SK-N-SH (cell line): ENCODE results near the gene AMPD2. TPM values are rescaled to one million over a fixed set of nuclear protein-coding genes. Genes with fewer than 3 reads are reported as not detected.

Experiments
- CTCF ChIA-PET: fragments of 300-600, 350-600 bp; formaldehyde crosslinking; extraction: SDS; loops from one replicate; lab custom pipeline; 2021; lab: Yijun Ruan, JAX
- POLR2A ChIA-PET: fragments of 350-600 bp; sonication (Branson Sonifier 250); formaldehyde crosslinking; extraction: SDS; loops from one replicate; lab custom pipeline; 2020; ENCODE audit warnings: antibody characterized with exemption, inconsistent platforms; lab: Yijun Ruan, JAX
- DNase-seq: peaks from one replicate; pipeline ENCODE4 v3.0.0; 2012
- H2AFZ ChIP-seq: fragments of 200-600 bp; sonication (generic); 2 replicates; pipeline ENCODE4 v1.8.1; 2016; ENCODE audit warnings: antibody characterized with exemption, mild to moderate bottlenecking, low read depth
- H3F3A ChIP-seq: fragments of 200-600 bp; sonication (generic); replicated peaks from 2 replicates; pipeline ENCODE3; 2016; ENCODE audit warnings: antibody characterized with exemption, mild to moderate bottlenecking; ENCODE audit not compliant: insufficient read depth
- H3K27ac ChIP-seq, 2 experiments: fragments of 200-500 bp in 1 of 2; fragments of 200-600 bp in 1 of 2; sonication (Bioruptor generic) in 1 of 2; sonication (generic), shearing (Covaris generic) in 1 of 2; 2 replicates each; pipeline versions ENCODE4 v1.5.1 to v1.6.1; 2014 to 2016; ENCODE audit warnings: low read depth in 2 of 2, inconsistent platforms in 1 of 2, low read length in 1 of 2, mild to moderate bottlenecking in 1 of 2, mixed read lengths in 1 of 2
- H3K27me3 ChIP-seq: fragments of 200-600 bp; sonication (generic), shearing (Covaris generic); 2 replicates; pipeline ENCODE4 v1.6.1; 2016; ENCODE audit warnings: mixed run types; ENCODE audit not compliant: insufficient read depth
- H3K36me3 ChIP-seq, 2 experiments: fragments of 200-500 bp in 1 of 2; fragments of 200-600 bp in 1 of 2; sonication (Bioruptor generic) in 1 of 2; sonication (generic) in 1 of 2; replicated peaks in 1 of 2; 2 replicates each; pipeline versions ENCODE3 to v1.5.1; 2014 to 2016; ENCODE audit warnings: low read length in 1 of 2, mild to moderate bottlenecking in 1 of 2; ENCODE audit not compliant: insufficient read depth in 2 of 2, control insufficient read depth in 1 of 2
- H3K4me1 ChIP-seq, 2 experiments: fragments of 200-500 bp in 1 of 2; fragments of 200-600 bp in 1 of 2; sonication (Bioruptor generic) in 1 of 2; sonication (generic), shearing (Covaris generic) in 1 of 2; 2 replicates each; pipeline versions ENCODE4 v1.5.1 to v1.6.1; 2014 to 2016; ENCODE audit warnings: low read depth in 1 of 2, low read length in 1 of 2, mixed run types in 1 of 2; ENCODE audit not compliant: insufficient read depth in 2 of 2, control insufficient read depth in 1 of 2
- H3K4me2 ChIP-seq: fragments of 200-600 bp; sonication (generic), shearing (Covaris generic); 2 replicates; pipeline ENCODE4 v1.6.1; 2017; ENCODE audit warnings: mixed run types
- H3K4me3 ChIP-seq, 2 experiments: fragments of 200-500 bp in 1 of 2; fragments of 200-600 bp in 1 of 2; sonication (Bioruptor generic) in 1 of 2; sonication (generic), shearing (Covaris generic) in 1 of 2; 2 replicates each; pipeline versions ENCODE4 v1.5.1 to v1.8.1; 2014 to 2016; ENCODE audit warnings: low read depth in 2 of 2, inconsistent platforms in 1 of 2, low read length in 1 of 2, mild to moderate bottlenecking in 1 of 2, mixed read lengths in 1 of 2, moderate library complexity in 1 of 2
- H3K79me2 ChIP-seq: fragments of 200-600 bp; sonication (generic); 2 replicates; pipeline ENCODE4 v1.8.1; 2017; ENCODE audit warnings: mild to moderate bottlenecking; ENCODE audit not compliant: insufficient read depth
- H3K9ac ChIP-seq: fragments of 200-600 bp; sonication (generic); 2 replicates; pipeline ENCODE4 v1.6.1; 2017; ENCODE audit warnings: mixed run types
- H3K9me2 ChIP-seq: fragments of 200-600 bp; sonication (generic); 2 replicates; pipeline ENCODE4 v1.6.1; 2017; ENCODE audit warnings: mixed run types
- H3K9me3 ChIP-seq: fragments of 200-600 bp; sonication (generic); 2 replicates; pipeline ENCODE4 v1.6.1; 2017; ENCODE audit warnings: mixed run types, mild to moderate bottlenecking, moderate library complexity
- H4K20me1 ChIP-seq: fragments of 200-600 bp; sonication (generic); 2 replicates; pipeline ENCODE4 v1.6.1; 2017; ENCODE audit warnings: mild to moderate bottlenecking, mixed run types; ENCODE audit not compliant: insufficient read depth
- CHD2 ChIP-seq: fragments of 150-350 bp; IDR thresholded peaks from 2 replicates; pipeline ENCODE4 v1.6.1; 2018; ENCODE audit warnings: low read length; ENCODE audit not compliant: partially characterized antibody
- CTCF ChIP-seq: fragments of 200-600 bp; sonication (generic); IDR thresholded peaks from 2 replicates; pipeline ENCODE4 v1.6.1; 2017; ENCODE audit warnings: antibody characterized with exemption, mild to moderate bottlenecking, moderate library complexity
- GABPA ChIP-seq: IDR thresholded peaks from 2 replicates; pipeline ENCODE4 v1.4.0; 2012; ENCODE audit warnings: low read depth, mild to moderate bottlenecking
- GATA2 ChIP-seq: sonication (generic); formaldehyde crosslinking; IDR thresholded peaks from 2 replicates; pipeline ENCODE4 v1.5.0; 2020; ENCODE audit warnings: mild to moderate bottlenecking, missing genetic modification reagents
- IRF3 ChIP-seq: fragments of 150-350 bp; IDR thresholded peaks from 2 replicates; pipeline ENCODE4 v1.6.1; 2016; ENCODE audit warnings: mild to moderate bottlenecking, low read depth, low read length
- MEF2A ChIP-seq: IDR thresholded peaks from 2 replicates; pipeline ENCODE4 v1.4.0; 2012; ENCODE audit warnings: low read depth, borderline replicate concordance
- NFIC ChIP-seq: IDR thresholded peaks from 2 replicates; pipeline ENCODE4 v1.4.0; 2012; ENCODE audit warnings: borderline replicate concordance
- PBX3 ChIP-seq: IDR thresholded peaks from 2 replicates; pipeline ENCODE4; 2012
- POLR2AphosphoS5 ChIP-seq: IDR thresholded peaks from 2 replicates; pipeline ENCODE4 v1.6.1; 2012; ENCODE audit warnings: low read depth, low read length
- REST ChIP-seq: IDR thresholded peaks from 2 replicates; pipeline ENCODE4 v1.6.1; 2012; ENCODE audit warnings: mild to moderate bottlenecking, low read depth, low read length, moderate library complexity
- RXRA ChIP-seq: IDR thresholded peaks from 2 replicates; pipeline ENCODE4 v1.4.0; 2012; ENCODE audit warnings: low read depth, mild to moderate bottlenecking, borderline replicate concordance
- SIN3A ChIP-seq: IDR thresholded peaks from 2 replicates; pipeline ENCODE4 v1.6.1; 2012; ENCODE audit warnings: low read depth, mild to moderate bottlenecking, low read length, moderate library complexity, borderline replicate concordance
- TAF1 ChIP-seq: IDR thresholded peaks from 2 replicates; pipeline ENCODE4 v1.6.1; 2012; ENCODE audit warnings: low read depth, mild to moderate bottlenecking, low read length, moderate library complexity, borderline replicate concordance
- YY1 ChIP-seq: IDR thresholded peaks from 2 replicates; pipeline ENCODE4 v1.4.0; 2012; ENCODE audit warnings: low read depth, mild to moderate bottlenecking
- ZBTB33 ChIP-seq: IDR thresholded peaks from 2 replicates; pipeline ENCODE4 v1.4.0; 2012; ENCODE audit warnings: low read depth, borderline replicate concordance
- WGBS: methylation state at CpG from one replicate; pipeline ENCODE4 v1.1.6; 2017; ENCODE audit warnings: low lambda C conversion rate; 5-methylcytosine and 5-hydroxymethylcytosine counted together
- polyA plus RNA-seq, 3 experiments: library from polyadenylated mRNA; depleted of rRNA; stranded (reverse); fragments of >200 nt; gene quantifications; 2 replicates each; pipeline ENCODE4 v1.2.3, GENCODE V29; 2012

Gene AMPD2
- polyA plus RNA-seq, 1 of the 3 experiments (the other 2 are of a cell fraction), result 59.1 TPM

GRCh38 chr1:109625176-109625575 lies 5.5 kb downstream of the AMPD2 start:
- H3F3A ChIP-seq, result no peaks in the 10 kb centered on the region
- WGBS, result 90% methylated on average over 16 of the region's 16 CpGs

More at GRCh38 chr1:109625176-109625575, 5.5 kb downstream of the AMPD2 start:
- H3K36me3 ChIP-seq, result peaks cover 0 to 37% of the 10 kb centered on the region in 2 experiments
- no peak overlapping the region for H3K4me3 ChIP-seq
- peaks cover 49% of the 10 kb centered on the region for H3K79me2 ChIP-seq
- no peak overlapping the region for H3K9ac ChIP-seq
- TF ChIP-seq ZBTB33, result no peak
- TF ChIP-seq MEF2A, result no peak
- no peak for TF ChIP-seq POLR2AphosphoS5
- TF ChIP-seq SIN3A, result no peak
- no peak for TF ChIP-seq GATA2 (CRISPR knock-in tag)
- TF ChIP-seq CHD2, result no peak
- TF ChIP-seq REST, result no peak
- no peak for TF ChIP-seq IRF3
- no peak for TF ChIP-seq YY1
- TF ChIP-seq TAF1, result no peak
- no peak for TF ChIP-seq CTCF
- no peak for TF ChIP-seq NFIC
- no peak for TF ChIP-seq RXRA
- no peak for TF ChIP-seq GABPA
- no peak for TF ChIP-seq PBX3
- H2AFZ ChIP-seq, result no peak overlapping the region
- H3K4me2 ChIP-seq, result no peak overlapping the region
- no peaks in the 10 kb centered on the region for H3K9me2 ChIP-seq
- H3K4me1 ChIP-seq, result peaks cover 4 to 42% of the 10 kb centered on the region in 2 experiments; a peak in 1 of 4 replicates
- peak; percentile 21 for DNase-seq
- H4K20me1 ChIP-seq, result peaks cover 55% of the 10 kb centered on the region
- H3K27ac ChIP-seq, result no peak overlapping the region; a peak in 1 of 4 replicates
- no peaks in the 10 kb centered on the region for H3K27me3 ChIP-seq
- POLR2A ChIA-PET, result interaction anchor here (2.9 kb wide), 1 partner anchor 77 kb away, joined by 16 read pairs; the partner anchor contains the start of gene GNAI3
- H3K9me3 ChIP-seq, result no peaks in the 10 kb centered on the region
- CTCF ChIA-PET, result interaction anchor here (1.0 to 11.9 kb wide), 7 partner anchors 15 to 93 kb away, joined by 3 to 114 read pairs (median 4); no protein-coding TSS in a partner anchor
